HepG2 (cell line): ENCODE data around the gene STUB1. TPM values are rescaled to one million over a fixed set of nuclear protein-coding genes. Genes with fewer than 3 reads are reported as not detected.

ENCODE experiments used
- ATAC-seq: fragments of 200-7000 bp; cut with Tn5 transposase; 3 replicates; pipeline ENCODE4 v1.9.1; 2020; ENCODE audit warnings: mild to moderate bottlenecking, moderate library complexity
- BruUV-seq: library from RNA; stranded (reverse); fragments of 400-500 nt; replicated peaks from 2 replicates; lab custom pipeline; 2021; lab: Mats Ljungman, UMichigan
- CTCF ChIA-PET: fragments of 300-600 bp; formaldehyde crosslinking; extraction: SDS; loops from one replicate; lab custom pipeline; 2021; ENCODE audit warnings: low total read pairs, inconsistent platforms, low intra/inter-chr PET ratio; lab: Yijun Ruan, JAX
- POLR2A ChIA-PET: fragments of 350-600 bp; sonication (Branson Sonifier 250); formaldehyde crosslinking; loops from one replicate; lab custom pipeline; 2020; ENCODE audit warnings: antibody characterized with exemption, inconsistent platforms; lab: Yijun Ruan, JAX
- DNase-seq: peaks from one replicate; pipeline ENCODE4 v3.0.0-alpha.2; 2015; ENCODE audit warnings: low spot score
- FAIRE-seq: peaks from 3 replicates; lab custom pipeline; 2011; peaks lifted over from hg19 to GRCh38; lab: Jason Lieb, UNC
- H2AFZ ChIP-seq: one replicate; pipeline ENCODE4 v1.6.1; 2011; ENCODE audit warnings: low read length, inconsistent platforms
- H3K27ac ChIP-seq: fragments of 300-600 bp; 3 replicates; pipeline ENCODE4 v1.8.0; 2011; ENCODE audit warnings: mixed run types, mild to moderate bottlenecking, mixed read lengths, low read length, inconsistent platforms; ENCODE audit not compliant: insufficient read depth; ENCODE audit errors: extremely low read length
- H3K27me3 ChIP-seq, 2 experiments: fragments of 200-600 bp in 1 of 2; 2 replicates in 1 of 2; 3 replicates in 1 of 2; pipeline versions ENCODE4 v1.6.0 to v1.8.0; 2011; ENCODE audit warnings: low read length in 2 of 2, mild to moderate bottlenecking in 2 of 2, moderate library complexity in 2 of 2, inconsistent platforms in 1 of 2; ENCODE audit not compliant: insufficient read depth in 2 of 2, control insufficient read depth in 1 of 2
- H3K36me3 ChIP-seq, 2 experiments: fragments of 200-600 bp in 1 of 2; replicated peaks in 1 of 2; 2 replicates in 1 of 2; 3 replicates in 1 of 2; pipeline versions ENCODE4 v1.5.1 to v1.8.0; 2011; ENCODE audit warnings: low read length in 2 of 2, inconsistent platforms in 1 of 2; ENCODE audit not compliant: insufficient read depth in 2 of 2, control insufficient read depth in 1 of 2
- H3K4me1 ChIP-seq: 2 replicates; pipeline ENCODE4 v1.5.1; 2012; ENCODE audit warnings: low read length, inconsistent platforms; ENCODE audit not compliant: insufficient read depth
- H3K4me2 ChIP-seq: 2 replicates; pipeline ENCODE4 v1.6.0; 2011; ENCODE audit warnings: low read depth, low read length, inconsistent platforms
- H3K4me3 ChIP-seq, 3 experiments: fragments of 200-600 bp in 1 of 3; sonication (generic), shearing (Covaris generic) in 1 of 3; replicated peaks in 1 of 3; 2 replicates each; pipeline ENCODE4 v1.5.1; 2011 to 2016; ENCODE audit warnings: low read length in 3 of 3, inconsistent platforms in 2 of 3, low read depth in 2 of 3, mild to moderate bottlenecking in 2 of 3, control low read depth in 1 of 3, mixed read lengths in 1 of 3; ENCODE audit not compliant: insufficient read depth in 1 of 3
- H3K79me2 ChIP-seq: one replicate; pipeline ENCODE4 v1.6.1; 2011; ENCODE audit warnings: low read length, inconsistent platforms; ENCODE audit not compliant: insufficient read depth
- H3K9ac ChIP-seq: 2 replicates; pipeline ENCODE4 v1.6.0; 2011; ENCODE audit warnings: mild to moderate bottlenecking, low read depth, low read length, inconsistent platforms; ENCODE audit not compliant: insufficient read depth
- H3K9me3 ChIP-seq: 2 replicates; pipeline ENCODE4 v1.5.1; 2012; ENCODE audit warnings: mild to moderate bottlenecking, low read length
- H4K20me1 ChIP-seq: 2 replicates; pipeline ENCODE4 v1.6.0; 2011; ENCODE audit warnings: inconsistent platforms, mild to moderate bottlenecking, low read length, moderate library complexity; ENCODE audit not compliant: insufficient read depth
- ARHGAP35 ChIP-seq: sonication (generic); formaldehyde crosslinking; IDR thresholded peaks from 2 replicates; pipeline ENCODE4 v1.9.0; 2022; ENCODE audit warnings: mild to moderate bottlenecking, inconsistent platforms, moderate library complexity, missing genetic modification reagents, borderline replicate concordance
- BORCS8-MEF2B ChIP-seq: sonication (generic); formaldehyde crosslinking; IDR thresholded peaks from 2 replicates; pipeline ENCODE4 v1.8.0; 2022; ENCODE audit warnings: mild to moderate bottlenecking, missing genetic modification reagents
- CSRNP1 ChIP-seq: sonication (generic); formaldehyde crosslinking; IDR thresholded peaks from 2 replicates; pipeline ENCODE4 v1.8.1; 2023; ENCODE audit warnings: mild to moderate bottlenecking, missing genetic modification reagents
- IKZF1 ChIP-seq: fragments of 450-650 bp; IDR thresholded peaks from 2 replicates; pipeline ENCODE4 v1.7.1; 2016
- KDM5A ChIP-seq: fragments of 200-600 bp; sonication (generic); IDR thresholded peaks from 2 replicates; pipeline ENCODE4 v1.7.0; 2018; ENCODE audit warnings: antibody characterized with exemption, mild to moderate bottlenecking, low read length, borderline replicate concordance
- MED8 ChIP-seq: sonication (generic); formaldehyde crosslinking; IDR thresholded peaks from 2 replicates; pipeline ENCODE4 v1.8.1; 2023; ENCODE audit warnings: mild to moderate bottlenecking, missing genetic modification reagents; ENCODE audit not compliant: insufficient replicate concordance
- MTA1 ChIP-seq: sonication (generic); formaldehyde crosslinking; IDR thresholded peaks from 2 replicates; pipeline ENCODE4 v1.4.0; 2020; ENCODE audit warnings: missing genetic modification reagents, mild to moderate bottlenecking, borderline replicate concordance
- MXD1 ChIP-seq: sonication (generic); formaldehyde crosslinking; IDR thresholded peaks from 2 replicates; pipeline ENCODE4 v1.4.0; 2020; ENCODE audit warnings: mild to moderate bottlenecking, missing genetic modification reagents
- MXD3 ChIP-seq: IDR thresholded peaks from 2 replicates; pipeline ENCODE4 v1.6.1; 2016; ENCODE audit warnings: mild to moderate bottlenecking, missing biosample characterization, missing genetic modification reagents
- NPAS2 ChIP-seq: sonication (generic); formaldehyde crosslinking; IDR thresholded peaks from 2 replicates; pipeline ENCODE4 v1.8.0; 2022; ENCODE audit warnings: mild to moderate bottlenecking, missing genetic modification reagents, borderline replicate concordance
- PHF20 ChIP-seq: sonication (generic); formaldehyde crosslinking; IDR thresholded peaks from 2 replicates; pipeline ENCODE4 v1.5.0; 2020; ENCODE audit warnings: mild to moderate bottlenecking, missing genetic modification reagents
- ZBTB33 ChIP-seq: sonication (generic); formaldehyde crosslinking; IDR thresholded peaks from 2 replicates; pipeline ENCODE4 v1.4.0; 2020; ENCODE audit warnings: missing genetic modification reagents
- ZNF446 ChIP-seq: sonication (generic); formaldehyde crosslinking; IDR thresholded peaks from 2 replicates; pipeline ENCODE4 v1.5.0; 2020; ENCODE audit warnings: mild to moderate bottlenecking, missing genetic modification reagents
- ZNF589 ChIP-seq: sonication (generic); formaldehyde crosslinking; conservative IDR thresholded peaks from 2 replicates; pipeline ENCODE4 v1.8.0; 2022; ENCODE audit warnings: mild to moderate bottlenecking, moderate library complexity, missing genetic modification reagents
- whole genome bisulfite sequencing: methylation state at CpG from one replicate; pipeline ENCODE4 v1.1.6; 2017; ENCODE audit warnings: low lambda C conversion rate; 5-methylcytosine and 5-hydroxymethylcytosine counted together
- in situ Hi-C: cut with HindIII; loops from 2 replicates; pipeline ENCODE4 v1.10.0; 2017; ENCODE audit warnings: low pct_unique_long_range_greater_than_20kb; ENCODE audit not compliant: extremely low pct_ligation_motif_present
- intact Hi-C: fragments of 100-400 bp; cut with micrococcal nuclease; formaldehyde crosslinking; loops from one replicate; pipeline ENCODE4 v1.10.0; 2022; ENCODE audit not compliant: unreplicated experiment
- polyA plus RNA-seq, 8 experiments: library from polyadenylated mRNA; depleted of rRNA in 3 of 8; stranded (reverse) in 7 of 8; unstranded in 1 of 8; fragments of >200 nt; fragmentation: Illumina TruSeq in 4 of 8; extraction: Trizol in 4 of 8; gene quantifications; 2 replicates each; pipeline versions ENCODE4 v1.2.1 to v1.2.3, GENCODE V29; 2011 to 2016; ENCODE audit warnings: low read depth in 4 of 8, missing spikeins in 1 of 8, mixed read lengths in 1 of 8; ENCODE audit not compliant: insufficient read depth in 1 of 8
- total RNA-seq, 5 experiments: library from RNA; depleted of rRNA; stranded (reverse); fragments of >200 nt; fragmentation: Illumina TruSeq; extraction: Trizol; gene quantifications; 2 replicates each; pipeline ENCODE4 v1.2.3, GENCODE V29; 2016; ENCODE audit warnings: low read depth in 1 of 5

STUB1 gene
- total and polyA plus RNA-seq, 2 of the 13 experiments (the other 11 are each of a cell fraction or from before 2014, with no cell fraction given) = 52.9 to 78.2 TPM

- TF ChIP-seq BORCS8-MEF2B (peak; percentile 51; the same call in 1 of the 2 replicates), NPAS2 (no peak), PHF20 (CRISPR knock-in tag) (peak; percentile 83)
These were observed 41.0 kb downstream of the STUB1 start, which contains the start of gene ANTKMT (continued) for GRCh38 chr16:720990-721764.

- ATAC-seq (no peak), FAIRE-seq (no peak), DNase-seq (no peak)
- H3K9ac ChIP-seq = peak overlapping the region; percentile 33
- no peaks in the 10 kb centered on the region for H3K79me2 ChIP-seq
- peaks cover 30% of the 10 kb centered on the region for H3K4me1 ChIP-seq
- H3K4me3 ChIP-seq = peak overlapping the region in 2 of 3 experiments; percentile 35 to 95; a peak in 3 of 6 replicates
- no peaks in the 10 kb centered on the region for H4K20me1 ChIP-seq
- peak overlapping the region; percentile 88 for H3K27ac ChIP-seq
- H3K36me3 ChIP-seq = no peaks in the 10 kb centered on the region
- H3K9me3 ChIP-seq = no peaks in the 10 kb centered on the region
- H2AFZ ChIP-seq = no peak overlapping the region
- ChIA-PET POLR2A (interaction anchor here (0.7 to 2.5 kb wide), 13 partner anchors 8 to 251 kb away, joined by 3 to 22 read pairs (median 7); partner anchors contain the start of genes CHTF18, CIAO3, MSLN and RPUSD1), CTCF (no interaction called here)
- H3K4me2 ChIP-seq = peak overlapping the region; percentile 100
- H3K27me3 ChIP-seq = peaks cover 0 to 3% of the 10 kb centered on the region in 2 experiments; a peak in 1 of 5 replicates
- BruUV-seq = TSS peak; percentile 53
- intact Hi-C loops = no loop called here
- 96% methylated on average over 20 of the region's 51 CpGs for WGBS
- in situ Hi-C loops = no loop called here
- TF ChIP-seq MTA1 (peak; percentile 4; the same call in 1 of the 2 replicates), MED8 (peak; percentile 3), ARHGAP35 (CRISPR knock-in tag) (no peak), MXD1 (CRISPR knock-in tag) (0 out of 2 replicates have a peak, but pooled peaks have one; percentile 5), IKZF1 (no peak), ZNF589 (CRISPR knock-in tag) (0 out of 2 replicates have a peak, but pooled peaks have one; percentile 0), MXD3 (CRISPR knock-in tag) (peak; percentile 11; the same call in 1 of the 2 replicates), ZBTB33 (CRISPR knock-in tag) (peak; percentile 6; the same call in 1 of the 2 replicates), CSRNP1 (0 out of 2 replicates have a peak, but pooled peaks have one; percentile 17), KDM5A (no peak), ZNF446 (CRISPR knock-in tag) (0 out of 2 replicates have a peak, but pooled peaks have one; percentile 5)
These were observed 41.7 kb downstream of the STUB1 start for GRCh38 chr16:721765-722540.
